NCI-H748 treated with DMSO at 0.1 percent for 48 hours (cell line): ENCODE measurements around the gene KIAA1671.
A peak's percentile ranks its signal among the peaks of the same experiment; 100 is the strongest.
"Not testable (repeated sequence)": the region's sequence is repeated elsewhere in the genome, so short reads cannot be mapped to it uniquely, and the experiment has no call there.

Experiments
- DNase-seq: peaks from one replicate; lab custom pipeline; 2025; lab: John Stamatoyannopoulos, UW

The KIAA1671 gene

GRCh38 chr22:25200967-25201366 lies 248.5 kb downstream of the KIAA1671 start:
- DNase-seq: no peak

GRCh38 chr22:25201557-25202273 lies 249.2 kb downstream of the KIAA1671 start:
- DNase-seq: no peak

- DNase-seq: peak; percentile 18
Measured at GRCh38 chr22:25202290-25202921, 249.9 kb downstream of the KIAA1671 start.

- DNase-seq: no peak
Measured at GRCh38 chr22:25203082-25203481, 250.6 kb downstream of the KIAA1671 start.

GRCh38 chr22:25204547-25204946 lies 252.0 kb downstream of the KIAA1671 start:
- not testable (repeated sequence) for DNase-seq

- DNase-seq: no peak
Measured at GRCh38 chr22:25205847-25206246, 253.3 kb downstream of the KIAA1671 start.

GRCh38 chr22:25206998-25207397 lies 254.5 kb downstream of the KIAA1671 start:
- DNase-seq: no peak

- no peak for DNase-seq
Measured at GRCh38 chr22:25207553-25208157, 255.1 kb downstream of the KIAA1671 start.

- no peak for DNase-seq
Measured at GRCh38 chr22:25208328-25208727, 255.8 kb downstream of the KIAA1671 start.

GRCh38 chr22:25208743-25209505 lies 256.4 kb downstream of the KIAA1671 start:
- DNase-seq: no peak

- no peak for DNase-seq
Measured at GRCh38 chr22:25210793-25211192, 258.3 kb downstream of the KIAA1671 start.

GRCh38 chr22:25212337-25212736 lies 259.8 kb downstream of the KIAA1671 start:
- DNase-seq: no peak

- no peak for DNase-seq
Measured at GRCh38 chr22:25213221-25213620, 260.7 kb downstream of the KIAA1671 start.

- no peak for DNase-seq
Measured at GRCh38 chr22:25216230-25216629, 263.7 kb downstream of the KIAA1671 start.

- DNase-seq: no peak
Measured at GRCh38 chr22:25219211-25219689, 266.7 kb downstream of the KIAA1671 start, which contains the start of gene CRYBB2. TSS of gene CRYBB2 (plus strand) at chr22:25219639. CDS start at chr22:25221430, 1,791 bp downstream.

- peak; percentile 23 for DNase-seq
Measured at GRCh38 chr22:25219948-25220442, 267.5 kb downstream of the KIAA1671 start.

- no peak for DNase-seq
Measured at GRCh38 chr22:25221790-25222189, 269.3 kb downstream of the KIAA1671 start.

GRCh38 chr22:25223269-25223850 lies 270.8 kb downstream of the KIAA1671 start:
- DNase-seq: no peak

- no peak for DNase-seq
Measured at GRCh38 chr22:25228822-25229221, 276.3 kb downstream of the KIAA1671 start.

GRCh38 chr22:25230760-25231159 lies 278.2 kb downstream of the KIAA1671 start:
- not testable (repeated sequence) for DNase-seq

- DNase-seq: no peak
Measured at GRCh38 chr22:25232301-25232700, 279.8 kb downstream of the KIAA1671 start.

- not testable (repeated sequence) for DNase-seq
Measured at GRCh38 chr22:25233706-25234105, 281.2 kb downstream of the KIAA1671 start.
